GM12891 (cell line): Measurements from ENCODE around the gene FAM161A.

Source experiments
- POLR2A ChIP-seq: IDR thresholded peaks from 2 replicates; pipeline ENCODE4 v1.6.1; 2011; ENCODE audit warnings: low read depth, low read length, control low read depth
- POLR2AphosphoS5 ChIP-seq: IDR thresholded peaks from 2 replicates; pipeline ENCODE4 v1.6.1; 2011; ENCODE audit warnings: low read depth, low read length, control low read depth
- SPI1 ChIP-seq: IDR thresholded peaks from 2 replicates; pipeline ENCODE4 v1.6.1; 2011; ENCODE audit warnings: low read depth, low read length, control low read depth
- TAF1 ChIP-seq: IDR thresholded peaks from 2 replicates; pipeline ENCODE4 v1.6.1; 2011; ENCODE audit warnings: low read depth, low read length, control low read depth

GRCh38 chr2:61814539-61815160, 39.2 kb downstream of the FAM161A start:
- TF ChIP-seq POLR2A (no peak), POLR2AphosphoS5 (no peak), SPI1 (no peak), TAF1 (no peak)
